Measurements from ENCODE around the gene PAFAH2. TPM values are rescaled to one million over a fixed set of nuclear protein-coding genes. Genes with fewer than 3 reads are reported as not detected.
"Not testable (repeated sequence)": the region's sequence is repeated elsewhere in the genome, so short reads cannot be mapped to it uniquely, and the experiment has no call there.

Gene PAFAH2
- total RNA-seq, 1 experiment from 2014 or later, result 12.4 TPM

DNA sequence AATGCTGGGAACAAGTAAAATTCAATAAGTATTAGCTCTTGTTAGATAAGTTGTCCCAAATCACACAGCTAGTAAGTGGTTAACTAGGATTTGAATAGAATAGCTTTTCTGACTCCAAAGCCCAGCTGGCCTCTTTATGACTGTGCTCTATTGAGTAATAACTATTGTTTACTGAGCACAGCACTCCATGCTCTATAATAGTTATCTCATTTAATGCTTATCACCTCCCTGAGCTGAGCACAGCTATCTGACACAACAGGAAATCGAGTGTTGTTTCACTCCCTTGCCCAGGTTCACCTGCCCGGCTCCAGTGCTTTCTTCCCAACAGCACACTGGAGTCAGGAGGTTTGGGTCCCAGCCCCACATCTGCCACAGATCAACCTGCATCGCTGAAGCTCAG, 52.9 kb downstream of the PAFAH2 start:
- no peak overlapping the region for H3K18ac ChIP-seq (ENCODE audit: insufficient read length, low read depth, low read length)
- Mint-ChIP-seq H3K27ac (no peak overlapping the region), H3K9me3 (peaks cover 4 to 13% of the 10 kb centered on the region in 2 experiments), H3K4me1 (peaks cover 3 to 7% of the 10 kb centered on the region in 2 experiments; a peak in 1 of 4 replicates), H3K4me3 (no peak overlapping the region), H3K36me3 (ENCODE audit: insufficient read depth in 1 of 3, low read depth in 3 of 3) (peaks cover 0 to 2% (median 1%) of the 10 kb centered on the region in 3 experiments; a peak in 2 of 7 replicates), H3K27me3 (ENCODE audit: low read depth) (peaks cover 27% of the 10 kb centered on the region)
- H4K91ac ChIP-seq (ENCODE audit: insufficient read length, low read depth, low read length), result no peak overlapping the region
- no peak overlapping the region for H4K8ac ChIP-seq (replicated peaks; ENCODE audit: insufficient read length, low read depth, low read length)
- H2BK15ac ChIP-seq (ENCODE audit: low read depth, low read length), result no peak overlapping the region
- H2AFZ ChIP-seq (ENCODE audit: low read length), result no peak overlapping the region
- no CpG with 5 or more reads among the region's 3 CpGs for WGBS (ENCODE audit: extremely low coverage, insufficient read length, low lambda C conversion rate)
- H3K27me3 ChIP-seq (ENCODE audit: insufficient read depth, low read length), result no peaks in the 10 kb centered on the region
- H3K23ac ChIP-seq (ENCODE audit: insufficient read length, low read depth, low read length), result no peak overlapping the region
- H2BK12ac ChIP-seq (ENCODE audit: insufficient read length, low read depth, low read length), result no peak overlapping the region
- H3K4me1 ChIP-seq (ENCODE audit: insufficient read depth, low read length), result no peaks in the 10 kb centered on the region
- no peak overlapping the region for H3K27ac ChIP-seq (ENCODE audit: insufficient read length, low read depth, low read length)
- no peak overlapping the region for H2BK120ac ChIP-seq (ENCODE audit: low read depth, low read length, poor library complexity, severe bottlenecking)
- DNase-seq, result no peak
- no peak overlapping the region for H3K9ac ChIP-seq (ENCODE audit: extremely low read depth, insufficient read length, low read length)
- no peak overlapping the region for H2BK5ac ChIP-seq (ENCODE audit: insufficient read length, low read length)
- H3K23me2 ChIP-seq (ENCODE audit: insufficient read length, low read depth, low read length, poor library complexity, severe bottlenecking), result no peaks in the 10 kb centered on the region
- no peak overlapping the region for H3K56ac ChIP-seq (ENCODE audit: insufficient read length, low read depth, low read length)
- H3K79me1 ChIP-seq (ENCODE audit: insufficient read depth, low read depth, low read length, poor library complexity, severe bottlenecking), result no peaks in the 10 kb centered on the region
- H4K20me1 ChIP-seq (ENCODE audit: control insufficient read depth, insufficient read depth, insufficient read length), result no peaks in the 10 kb centered on the region
- H3K4ac ChIP-seq (ENCODE audit: low read depth, low read length), result no peak overlapping the region
- no peak overlapping the region for H3T11ph ChIP-seq (ENCODE audit: low read length)
- no peak overlapping the region for H3K4me2 ChIP-seq (ENCODE audit: insufficient read depth, insufficient read length, low read length)
- no peak overlapping the region for H4K5ac ChIP-seq (ENCODE audit: insufficient read length, low read depth, low read length)
- H3K14ac ChIP-seq (ENCODE audit: insufficient read depth, low read length), result no peak overlapping the region
- H3K9me3 ChIP-seq (ENCODE audit: control insufficient read depth, low read depth, low read length), result no peaks in the 10 kb centered on the region
- H3K79me2 ChIP-seq (ENCODE audit: insufficient read depth, low read length), result no peaks in the 10 kb centered on the region
- TF ChIP-seq, protein P1, sequence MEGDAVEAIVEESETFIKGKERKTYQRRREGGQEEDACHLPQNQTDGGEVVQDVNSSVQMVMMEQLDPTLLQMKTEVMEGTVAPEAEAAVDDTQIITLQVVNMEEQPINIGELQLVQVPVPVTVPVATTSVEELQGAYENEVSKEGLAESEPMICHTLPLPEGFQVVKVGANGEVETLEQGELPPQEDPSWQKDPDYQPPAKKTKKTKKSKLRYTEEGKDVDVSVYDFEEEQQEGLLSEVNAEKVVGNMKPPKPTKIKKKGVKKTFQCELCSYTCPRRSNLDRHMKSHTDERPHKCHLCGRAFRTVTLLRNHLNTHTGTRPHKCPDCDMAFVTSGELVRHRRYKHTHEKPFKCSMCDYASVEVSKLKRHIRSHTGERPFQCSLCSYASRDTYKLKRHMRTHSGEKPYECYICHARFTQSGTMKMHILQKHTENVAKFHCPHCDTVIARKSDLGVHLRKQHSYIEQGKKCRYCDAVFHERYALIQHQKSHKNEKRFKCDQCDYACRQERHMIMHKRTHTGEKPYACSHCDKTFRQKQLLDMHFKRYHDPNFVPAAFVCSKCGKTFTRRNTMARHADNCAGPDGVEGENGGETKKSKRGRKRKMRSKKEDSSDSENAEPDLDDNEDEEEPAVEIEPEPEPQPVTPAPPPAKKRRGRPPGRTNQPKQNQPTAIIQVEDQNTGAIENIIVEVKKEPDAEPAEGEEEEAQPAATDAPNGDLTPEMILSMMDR (conservative IDR thresholded peaks at IDR 0.05), result no peak
- H2AK5ac ChIP-seq (ENCODE audit: insufficient read length, low read length), result no peak overlapping the region
- no peak overlapping the region for H2BK20ac ChIP-seq (ENCODE audit: low read depth, low read length, poor library complexity, severe bottlenecking)

DNA sequence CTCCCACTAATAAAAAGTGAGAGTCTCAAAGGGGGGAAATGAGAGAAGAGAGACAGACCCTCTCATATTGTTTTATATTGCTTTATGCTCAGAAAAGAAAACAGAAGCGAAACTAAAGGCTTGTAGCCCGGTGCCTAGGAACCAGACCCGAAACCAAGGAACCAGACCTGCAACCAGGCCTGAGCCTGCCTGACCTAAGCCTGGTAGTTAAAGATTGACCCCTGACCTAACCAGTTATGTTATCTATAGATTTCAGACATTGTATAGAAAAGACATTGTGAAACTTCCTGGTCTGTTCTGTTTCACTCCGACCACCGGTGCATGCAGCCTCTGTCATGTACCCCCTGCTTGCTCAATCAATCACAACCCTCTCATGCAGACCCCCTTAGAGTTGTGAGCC, 54.4 kb downstream of the PAFAH2 start:
- H2BK15ac ChIP-seq (ENCODE audit: low read depth, low read length); H3T11ph ChIP-seq (ENCODE audit: low read length); H4K8ac ChIP-seq (replicated peaks; ENCODE audit: insufficient read length, low read depth, low read length); H2BK5ac ChIP-seq (ENCODE audit: insufficient read length, low read length); H3K9me3 ChIP-seq (ENCODE audit: control insufficient read depth, low read depth, low read length); H3K79me1 ChIP-seq (ENCODE audit: insufficient read depth, low read depth, low read length, poor library complexity, severe bottlenecking); H3K27ac Mint-ChIP-seq; H3K4me2 ChIP-seq (ENCODE audit: insufficient read depth, insufficient read length, low read length); H3K79me2 ChIP-seq (ENCODE audit: insufficient read depth, low read length); H3K23ac ChIP-seq (ENCODE audit: insufficient read length, low read depth, low read length); H3K18ac ChIP-seq (ENCODE audit: insufficient read length, low read depth, low read length); H2BK12ac ChIP-seq (ENCODE audit: insufficient read length, low read depth, low read length); H3K27ac ChIP-seq (ENCODE audit: insufficient read length, low read depth, low read length); H3K14ac ChIP-seq (ENCODE audit: insufficient read depth, low read length); H4K5ac ChIP-seq (ENCODE audit: insufficient read length, low read depth, low read length); H2BK120ac ChIP-seq (ENCODE audit: low read depth, low read length, poor library complexity, severe bottlenecking); H3K27me3 ChIP-seq (ENCODE audit: insufficient read depth, low read length); H3K4me1 ChIP-seq (ENCODE audit: insufficient read depth, low read length); H3K23me2 ChIP-seq (ENCODE audit: insufficient read length, low read depth, low read length, poor library complexity, severe bottlenecking); H2AK5ac ChIP-seq (ENCODE audit: insufficient read length, low read length); H2AFZ ChIP-seq (ENCODE audit: low read length); H3K4me1 Mint-ChIP-seq; H3K4me3 Mint-ChIP-seq; H2BK20ac ChIP-seq (ENCODE audit: low read depth, low read length, poor library complexity, severe bottlenecking); H3K4ac ChIP-seq (ENCODE audit: low read depth, low read length); H3K56ac ChIP-seq (ENCODE audit: insufficient read length, low read depth, low read length); H4K20me1 ChIP-seq (ENCODE audit: control insufficient read depth, insufficient read depth, insufficient read length); DNase-seq; H3K36me3 Mint-ChIP-seq (ENCODE audit: insufficient read depth in 1 of 3, low read depth in 3 of 3); H4K91ac ChIP-seq (ENCODE audit: insufficient read length, low read depth, low read length); H3K9ac ChIP-seq (ENCODE audit: extremely low read depth, insufficient read length, low read length): not testable (repeated sequence)
- Mint-ChIP-seq H3K9me3 (peaks cover 4 to 13% of the 10 kb centered on the region in 2 experiments), H3K27me3 (ENCODE audit: low read depth) (peaks cover 26% of the 10 kb centered on the region)
- no CpG with 5 or more reads among the region's 5 CpGs for WGBS (ENCODE audit: extremely low coverage, insufficient read length, low lambda C conversion rate)

All from H9 (cell line).